Osteoblast (primary cell): ENCODE results near the gene MYO10. TPM values are rescaled to one million over a fixed set of nuclear protein-coding genes. Genes with fewer than 3 reads are reported as not detected.

ENCODE experiments used
- DNase-seq: peaks from one replicate; pipeline ENCODE4 v3.0.0; 2011; ENCODE audit warnings: low spot score, mixed read lengths; ENCODE audit not compliant: insufficient read length; ENCODE audit errors: missing footprints
- H2AFZ ChIP-seq: 2 replicates; pipeline ENCODE4 v1.6.0; 2011; ENCODE audit warnings: mild to moderate bottlenecking, low read length
- H3K27ac ChIP-seq: 2 replicates; pipeline ENCODE4 v1.5.1; 2011; ENCODE audit warnings: mild to moderate bottlenecking, low read depth, low read length, moderate library complexity
- H3K27me3 ChIP-seq: 2 replicates; pipeline ENCODE4 v1.6.0; 2012; ENCODE audit warnings: mild to moderate bottlenecking, control low read depth, inconsistent platforms, low read length, moderate library complexity; ENCODE audit not compliant: insufficient read depth
- H3K36me3 ChIP-seq: 2 replicates; pipeline ENCODE4 v1.5.1; 2011; ENCODE audit warnings: mild to moderate bottlenecking, low read length, control low read depth, moderate library complexity; ENCODE audit not compliant: insufficient read depth
- H3K4me1 ChIP-seq: 2 replicates; pipeline ENCODE4 v1.5.1; 2011; ENCODE audit warnings: mild to moderate bottlenecking, low read length, control low read depth, moderate library complexity; ENCODE audit not compliant: insufficient read depth
- H3K4me2 ChIP-seq: 2 replicates; pipeline ENCODE4 v1.6.0; 2011; ENCODE audit warnings: mild to moderate bottlenecking, low read length; ENCODE audit not compliant: insufficient read depth
- H3K4me3 ChIP-seq: fragments of 200-600 bp; sonication (generic); 3 replicates; pipeline ENCODE4 v1.5.1; 2012; ENCODE audit warnings: mild to moderate bottlenecking, low read length, inconsistent platforms; ENCODE audit not compliant: insufficient read depth
- H3K79me2 ChIP-seq: 2 replicates; pipeline ENCODE4 v1.6.0; 2012; ENCODE audit warnings: mild to moderate bottlenecking, low read length, control low read depth, inconsistent platforms; ENCODE audit not compliant: insufficient read depth
- H3K9me3 ChIP-seq: 2 replicates; pipeline ENCODE4 v1.5.1; 2011; ENCODE audit warnings: low read depth, low read length, control low read depth
- H4K20me1 ChIP-seq: 2 replicates; pipeline ENCODE4 v1.6.0; 2012; ENCODE audit warnings: mild to moderate bottlenecking, low read length, control low read depth; ENCODE audit not compliant: insufficient read depth
- CTCF ChIP-seq: IDR thresholded peaks from 2 replicates; pipeline ENCODE4 v1.5.1; 2011; ENCODE audit warnings: mild to moderate bottlenecking, low read depth, low read length, moderate library complexity; ENCODE audit errors: extremely low read depth
- total RNA-seq: library from RNA; depleted of rRNA; stranded (reverse); fragments of >200 nt; gene quantifications from 2 replicates; pipeline ENCODE4 v1.2.3, GENCODE V29; 2012

The MYO10 gene
- total RNA-seq, 1 donor, result 40.9 TPM

DNA sequence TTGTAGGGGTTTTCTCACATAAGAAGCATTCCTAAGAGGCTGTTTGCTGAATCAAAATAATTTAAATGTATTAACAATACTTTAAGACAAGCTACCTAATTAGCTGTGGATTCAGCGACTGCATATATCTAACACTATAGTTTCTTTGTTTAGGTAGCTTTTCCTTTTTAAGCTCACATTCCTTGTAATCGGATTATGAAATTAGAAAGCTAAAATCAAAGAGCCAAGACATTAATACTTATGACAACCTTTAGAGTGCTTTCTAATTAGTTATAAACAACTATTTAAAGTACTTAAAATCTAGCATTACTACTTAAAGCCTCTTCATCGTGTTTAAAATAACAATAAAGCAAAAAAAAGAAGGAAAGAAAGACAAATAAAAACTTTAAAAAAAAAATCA, 182.0 kb downstream of the MYO10 start:
- H3K27me3 ChIP-seq, result no peaks in the 10 kb centered on the region
- H3K4me2 ChIP-seq, result no peak overlapping the region
- no peaks in the 10 kb centered on the region for H4K20me1 ChIP-seq
- H3K27ac ChIP-seq, result peak overlapping the region; percentile 10
- peaks cover 3% of the 10 kb centered on the region for H3K79me2 ChIP-seq
- no peak overlapping the region for H2AFZ ChIP-seq
- H3K4me3 ChIP-seq, result no peak overlapping the region
- peaks cover 34% of the 10 kb centered on the region for H3K36me3 ChIP-seq
- H3K4me1 ChIP-seq, result peaks cover 3% of the 10 kb centered on the region
- no peak for DNase-seq
- no peak for TF ChIP-seq CTCF
- no peaks in the 10 kb centered on the region for H3K9me3 ChIP-seq

DNA sequence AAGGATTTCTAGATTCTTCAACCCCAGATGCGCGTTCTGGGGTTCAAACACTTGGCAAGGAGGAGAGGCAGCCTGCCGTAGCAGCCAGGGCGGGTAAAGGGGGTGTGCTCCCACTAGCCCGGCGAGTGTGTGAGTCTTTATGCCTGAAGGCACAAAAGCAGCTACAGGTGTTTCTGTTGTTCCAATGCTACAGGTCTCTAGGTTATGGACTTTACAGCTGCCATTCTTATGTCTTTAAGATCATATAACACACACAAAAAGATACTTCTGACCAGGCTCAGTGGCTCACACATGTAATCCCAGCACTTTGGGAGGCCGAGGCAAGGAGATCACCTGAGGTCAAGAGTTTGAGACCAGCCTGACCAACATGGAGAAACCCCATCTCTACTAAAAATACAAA, 185.6 kb downstream of the MYO10 start:
- H4K20me1 ChIP-seq, result no peaks in the 10 kb centered on the region

GRCh38 chr5:16749626-16750025, 186.5 kb downstream of the MYO10 start:
- TF ChIP-seq CTCF, result no peak
- Histone ChIP-seq H3K27me3 (no peaks in the 10 kb centered on the region), H3K79me2 (peaks cover 3% of the 10 kb centered on the region), H3K4me1 (peaks cover 1% of the 10 kb centered on the region), H4K20me1 (no peaks in the 10 kb centered on the region), H3K27ac (no peak overlapping the region), H3K36me3 (peaks cover 23% of the 10 kb centered on the region), H3K4me2 (no peak overlapping the region), H3K9me3 (no peaks in the 10 kb centered on the region), H2AFZ (no peak overlapping the region), H3K4me3 (no peak overlapping the region)
- DNase-seq, result no peak

More for the DNA sequence above, 185.6 kb downstream of the MYO10 start:
- Histone ChIP-seq H3K27me3 (no peaks in the 10 kb centered on the region), H3K79me2 (peaks cover 3% of the 10 kb centered on the region), H3K36me3 (peaks cover 27% of the 10 kb centered on the region), H3K4me2 (no peak overlapping the region), H2AFZ (no peak overlapping the region), H3K27ac (no peak overlapping the region), H3K9me3 (no peaks in the 10 kb centered on the region), H3K4me3 (no peak overlapping the region), H3K4me1 (peaks cover 3% of the 10 kb centered on the region)
- DNase-seq, result no peak
- no peak for TF ChIP-seq CTCF

- Histone ChIP-seq H3K79me2 (peaks cover 3% of the 10 kb centered on the region), H4K20me1 (no peaks in the 10 kb centered on the region)
Observed at GRCh38 chr5:16744164-16744880, 191.8 kb downstream of the MYO10 start.

More at GRCh38 chr5:16744164-16744880, 191.8 kb downstream of the MYO10 start:
- Histone ChIP-seq H3K9me3 (no peaks in the 10 kb centered on the region), H3K27me3 (no peaks in the 10 kb centered on the region), H3K4me3 (no peak overlapping the region), H3K4me2 (no peak overlapping the region), H3K27ac (no peak overlapping the region), H3K36me3 (peaks cover 22% of the 10 kb centered on the region), H2AFZ (no peak overlapping the region), H3K4me1 (no peaks in the 10 kb centered on the region)
- TF ChIP-seq CTCF, result no peak
- DNase-seq, result no peak
